ENCODE data around the gene CHMP4A.

DNA sequence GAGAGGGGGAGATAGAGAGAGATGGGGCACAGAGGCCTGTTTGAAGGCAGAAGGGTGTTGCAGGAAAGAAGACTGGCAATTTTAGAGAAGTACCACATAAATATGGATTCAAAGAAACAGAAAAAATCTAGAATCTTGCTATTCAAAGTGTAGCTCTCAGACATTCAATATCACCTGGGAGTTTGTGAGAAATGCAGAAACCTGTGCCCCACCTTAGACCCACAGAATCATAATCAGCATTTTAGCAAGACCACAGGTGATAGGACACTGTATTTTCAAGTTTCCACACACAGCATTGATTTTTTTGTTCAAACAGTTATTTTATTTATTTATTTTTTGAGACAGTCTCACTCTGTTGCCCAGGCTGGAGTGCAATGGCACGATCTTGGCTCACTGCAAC, 15.6 kb upstream of the CHMP4A start:
- TF ChIP-seq, protein P1, sequence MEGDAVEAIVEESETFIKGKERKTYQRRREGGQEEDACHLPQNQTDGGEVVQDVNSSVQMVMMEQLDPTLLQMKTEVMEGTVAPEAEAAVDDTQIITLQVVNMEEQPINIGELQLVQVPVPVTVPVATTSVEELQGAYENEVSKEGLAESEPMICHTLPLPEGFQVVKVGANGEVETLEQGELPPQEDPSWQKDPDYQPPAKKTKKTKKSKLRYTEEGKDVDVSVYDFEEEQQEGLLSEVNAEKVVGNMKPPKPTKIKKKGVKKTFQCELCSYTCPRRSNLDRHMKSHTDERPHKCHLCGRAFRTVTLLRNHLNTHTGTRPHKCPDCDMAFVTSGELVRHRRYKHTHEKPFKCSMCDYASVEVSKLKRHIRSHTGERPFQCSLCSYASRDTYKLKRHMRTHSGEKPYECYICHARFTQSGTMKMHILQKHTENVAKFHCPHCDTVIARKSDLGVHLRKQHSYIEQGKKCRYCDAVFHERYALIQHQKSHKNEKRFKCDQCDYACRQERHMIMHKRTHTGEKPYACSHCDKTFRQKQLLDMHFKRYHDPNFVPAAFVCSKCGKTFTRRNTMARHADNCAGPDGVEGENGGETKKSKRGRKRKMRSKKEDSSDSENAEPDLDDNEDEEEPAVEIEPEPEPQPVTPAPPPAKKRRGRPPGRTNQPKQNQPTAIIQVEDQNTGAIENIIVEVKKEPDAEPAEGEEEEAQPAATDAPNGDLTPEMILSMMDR (IDR thresholded peaks at IDR 0.05) = no peak
- TF ChIP-seq FOXP1 (CRISPR knock-in tag; IDR thresholded peaks at IDR 0.05; ENCODE audit: borderline replicate concordance) = no peak
- TF ChIP-seq ESRRA (CRISPR knock-in tag; IDR thresholded peaks at IDR 0.05; ENCODE audit: borderline replicate concordance) = no peak
- no peak for TF ChIP-seq ATF1 (CRISPR knock-in tag; IDR thresholded peaks at IDR 0.05)
- TF ChIP-seq, protein P2, sequence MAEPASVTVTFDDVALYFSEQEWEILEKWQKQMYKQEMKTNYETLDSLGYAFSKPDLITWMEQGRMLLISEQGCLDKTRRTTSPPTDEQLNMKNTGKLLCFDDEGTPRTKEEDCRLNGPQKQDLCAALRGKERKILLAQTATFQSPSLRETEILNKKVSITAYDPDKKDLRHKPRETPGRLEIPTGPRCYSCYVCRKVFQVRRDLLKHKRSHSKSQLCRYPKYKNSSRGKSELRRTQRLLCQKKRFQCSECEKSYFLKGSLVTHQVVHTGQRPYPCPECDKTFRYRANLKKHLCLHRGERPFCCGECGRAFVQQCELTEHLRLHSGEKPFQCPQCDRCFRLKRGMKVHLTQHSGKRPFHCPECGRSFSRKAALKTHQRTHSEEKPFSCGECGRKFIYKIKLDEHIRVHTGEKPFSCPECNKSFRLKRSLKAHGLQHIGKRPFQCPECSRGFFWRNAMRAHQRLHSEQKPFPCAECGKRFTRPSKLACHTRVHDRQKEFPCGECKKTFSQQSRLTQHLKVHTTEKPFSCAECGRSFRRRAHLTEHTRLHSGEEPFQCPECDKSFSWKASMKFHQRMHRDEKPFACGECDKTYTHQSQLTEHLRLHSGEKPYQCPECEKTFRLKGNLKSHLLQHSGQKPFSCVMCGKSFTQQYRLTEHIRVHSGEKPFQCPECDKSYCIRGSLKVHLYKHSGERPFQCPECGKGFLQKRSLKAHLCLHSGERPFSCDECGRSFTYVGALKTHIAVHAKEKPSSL (CRISPR knock-in tag; conservative IDR thresholded peaks at IDR 0.05) = no peak
- TF ChIP-seq SP1 (CRISPR knock-in tag; conservative IDR thresholded peaks at IDR 0.05) = no peak
- no peak for TF ChIP-seq USF2 (CRISPR knock-in tag; IDR thresholded peaks at IDR 0.05)
- no peak for TF ChIP-seq NFYB (CRISPR knock-in tag; conservative IDR thresholded peaks at IDR 0.05; ENCODE audit: low read depth)
- TF ChIP-seq, protein P3, sequence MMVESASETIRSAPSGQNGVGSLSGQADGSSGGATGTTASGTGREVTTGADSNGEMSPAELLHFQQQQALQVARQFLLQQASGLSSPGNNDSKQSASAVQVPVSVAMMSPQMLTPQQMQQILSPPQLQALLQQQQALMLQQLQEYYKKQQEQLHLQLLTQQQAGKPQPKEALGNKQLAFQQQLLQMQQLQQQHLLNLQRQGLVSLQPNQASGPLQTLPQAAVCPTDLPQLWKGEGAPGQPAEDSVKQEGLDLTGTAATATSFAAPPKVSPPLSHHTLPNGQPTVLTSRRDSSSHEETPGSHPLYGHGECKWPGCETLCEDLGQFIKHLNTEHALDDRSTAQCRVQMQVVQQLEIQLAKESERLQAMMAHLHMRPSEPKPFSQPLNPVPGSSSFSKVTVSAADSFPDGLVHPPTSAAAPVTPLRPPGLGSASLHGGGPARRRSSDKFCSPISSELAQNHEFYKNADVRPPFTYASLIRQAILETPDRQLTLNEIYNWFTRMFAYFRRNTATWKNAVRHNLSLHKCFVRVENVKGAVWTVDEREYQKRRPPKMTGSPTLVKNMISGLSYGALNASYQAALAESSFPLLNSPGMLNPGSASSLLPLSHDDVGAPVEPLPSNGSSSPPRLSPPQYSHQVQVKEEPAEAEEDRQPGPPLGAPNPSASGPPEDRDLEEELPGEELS (CRISPR knock-in tag; IDR thresholded peaks at IDR 0.05) = no peak
- no peak for TF ChIP-seq ZNF219 (CRISPR knock-in tag; IDR thresholded peaks at IDR 0.05; ENCODE audit: borderline replicate concordance)
- no peak for TF ChIP-seq ATF6 (CRISPR knock-in tag; IDR thresholded peaks at IDR 0.05)
- no peak for TF ChIP-seq AFF4 (CRISPR knock-in tag; IDR thresholded peaks at IDR 0.05; ENCODE audit: borderline replicate concordance)
